Measurements from ENCODE around the gene KCP. TPM values are rescaled to one million over a fixed set of nuclear protein-coding genes. Genes with fewer than 3 reads are reported as not detected.

Gene KCP
- total RNA-seq, 1 experiment from 2014 or later: 5.3 TPM

- Histone ChIP-seq H3K79me1 (ENCODE audit: insufficient read depth, low read depth, low read length, poor library complexity, severe bottlenecking) (no peaks in the 10 kb centered on the region), H3K9me3 (ENCODE audit: control insufficient read depth, low read depth, low read length) (no peaks in the 10 kb centered on the region), H3K79me2 (ENCODE audit: insufficient read depth, low read length) (no peaks in the 10 kb centered on the region), H3K23me2 (ENCODE audit: insufficient read length, low read depth, low read length, poor library complexity, severe bottlenecking) (no peaks in the 10 kb centered on the region), H4K5ac (ENCODE audit: insufficient read length, low read depth, low read length) (no peak overlapping the region), H2BK20ac (ENCODE audit: low read depth, low read length, poor library complexity, severe bottlenecking) (no peak overlapping the region), H2BK15ac (ENCODE audit: low read depth, low read length) (no peak overlapping the region), H2AK5ac (ENCODE audit: insufficient read length, low read length) (no peak overlapping the region), H3K4me1 (ENCODE audit: insufficient read depth, low read length) (no peaks in the 10 kb centered on the region), H3K23ac (ENCODE audit: insufficient read length, low read depth, low read length) (no peak overlapping the region), H3K56ac (ENCODE audit: insufficient read length, low read depth, low read length) (no peak overlapping the region), H2AFZ (ENCODE audit: low read length) (no peak overlapping the region), H4K91ac (ENCODE audit: insufficient read length, low read depth, low read length) (no peak overlapping the region), H4K20me1 (ENCODE audit: control insufficient read depth, insufficient read depth, insufficient read length) (no peaks in the 10 kb centered on the region), H2BK5ac (ENCODE audit: insufficient read length, low read length) (no peak overlapping the region), H3K27me3 (ENCODE audit: insufficient read depth, low read length) (no peaks in the 10 kb centered on the region), H3K9ac (ENCODE audit: extremely low read depth, insufficient read length, low read length) (no peak overlapping the region), H3K27ac (ENCODE audit: insufficient read length, low read depth, low read length) (no peak overlapping the region), H3K14ac (ENCODE audit: insufficient read depth, low read length) (no peak overlapping the region; the same call in 1 of the 2 replicates), H4K8ac (replicated peaks; ENCODE audit: insufficient read length, low read depth, low read length) (no peak overlapping the region), H3K4ac (ENCODE audit: low read depth, low read length) (no peak overlapping the region), H3K4me2 (ENCODE audit: insufficient read depth, insufficient read length, low read length) (no peak overlapping the region), H3T11ph (ENCODE audit: low read length) (no peak overlapping the region), H3K18ac (ENCODE audit: insufficient read length, low read depth, low read length) (no peak overlapping the region), H2BK12ac (ENCODE audit: insufficient read length, low read depth, low read length) (no peak overlapping the region), H2BK120ac (ENCODE audit: low read depth, low read length, poor library complexity, severe bottlenecking) (no peak overlapping the region)
- H3K36me3 Mint-ChIP-seq (ENCODE audit: insufficient read depth in 1 of 3, low read depth in 3 of 3): peaks cover 0 to 7% (median 0%) of the 10 kb centered on the region in 3 experiments; a peak in 1 of 7 replicates
- DNase-seq: no peak
- H3K27ac Mint-ChIP-seq: peak overlapping the region in 1 of 3 experiments; percentile 51; a peak in 1 of 7 replicates
- TF ChIP-seq, protein P1, sequence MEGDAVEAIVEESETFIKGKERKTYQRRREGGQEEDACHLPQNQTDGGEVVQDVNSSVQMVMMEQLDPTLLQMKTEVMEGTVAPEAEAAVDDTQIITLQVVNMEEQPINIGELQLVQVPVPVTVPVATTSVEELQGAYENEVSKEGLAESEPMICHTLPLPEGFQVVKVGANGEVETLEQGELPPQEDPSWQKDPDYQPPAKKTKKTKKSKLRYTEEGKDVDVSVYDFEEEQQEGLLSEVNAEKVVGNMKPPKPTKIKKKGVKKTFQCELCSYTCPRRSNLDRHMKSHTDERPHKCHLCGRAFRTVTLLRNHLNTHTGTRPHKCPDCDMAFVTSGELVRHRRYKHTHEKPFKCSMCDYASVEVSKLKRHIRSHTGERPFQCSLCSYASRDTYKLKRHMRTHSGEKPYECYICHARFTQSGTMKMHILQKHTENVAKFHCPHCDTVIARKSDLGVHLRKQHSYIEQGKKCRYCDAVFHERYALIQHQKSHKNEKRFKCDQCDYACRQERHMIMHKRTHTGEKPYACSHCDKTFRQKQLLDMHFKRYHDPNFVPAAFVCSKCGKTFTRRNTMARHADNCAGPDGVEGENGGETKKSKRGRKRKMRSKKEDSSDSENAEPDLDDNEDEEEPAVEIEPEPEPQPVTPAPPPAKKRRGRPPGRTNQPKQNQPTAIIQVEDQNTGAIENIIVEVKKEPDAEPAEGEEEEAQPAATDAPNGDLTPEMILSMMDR (conservative IDR thresholded peaks at IDR 0.05): no peak
- H3K4me1 Mint-ChIP-seq: peaks cover 14 to 22% of the 10 kb centered on the region in 2 experiments
- H3K27me3 Mint-ChIP-seq (ENCODE audit: low read depth): no peaks in the 10 kb centered on the region; the same call in 1 of the 2 replicates
- H3K4me3 Mint-ChIP-seq: no peak overlapping the region
- WGBS (ENCODE audit: extremely low coverage, insufficient read length, low lambda C conversion rate): no CpG with 5 or more reads among the region's 17 CpGs
- H3K9me3 Mint-ChIP-seq: no peaks in the 10 kb centered on the region
Observed at GRCh38 chr7:128856001-128856718, 54.3 kb downstream of the KCP start.
